ENCODE data around the gene MRPS34. TPM values are rescaled to one million over a fixed set of nuclear protein-coding genes. Genes with fewer than 3 reads are reported as not detected.
A peak's percentile ranks its signal among the peaks of the same experiment; 100 is the strongest.

Gene MRPS34
- total and polyA plus RNA-seq, 12 donors: 57.8 to 141 (median 79.5) TPM

GRCh38 chr16:1726661-1727502, 46.1 kb downstream of the MRPS34 start:
- H3K36me3 ChIP-seq: peaks cover 0 to 74% (median 35%) of the 10 kb centered on the region in 9 donors
- DNase-seq (no peak), ATAC-seq (no peak)
- H3K27me3 ChIP-seq: no peaks in the 10 kb centered on the region
- no peak for TF ChIP-seq CTCF (IDR thresholded peaks at IDR 0.05)
- peaks cover 0 to 31% (median 19%) of the 10 kb centered on the region in 9 donors for H3K4me1 ChIP-seq
- 96% methylated on average over 32 of the region's 32 CpGs for WGBS, 2 donors
- H3K4me3 ChIP-seq: no peak overlapping the region
- no peak overlapping the region for H3K27ac ChIP-seq
- H3K9me3 ChIP-seq: no peaks in the 10 kb centered on the region
- intact Hi-C loops (cut with DNase I): no loop called here

- Histone ChIP-seq H3K27me3 (no peaks in the 10 kb centered on the region), H3K4me3 (no peak overlapping the region), H3K36me3 (peaks cover 0 to 50% (median 22%) of the 10 kb centered on the region in 9 donors), H3K4me1 (peaks cover 0 to 46% (median 21%) of the 10 kb centered on the region in 9 donors), H3K9me3 (no peaks in the 10 kb centered on the region), H3K27ac (no peak overlapping the region)
- TF ChIP-seq CTCF (IDR thresholded peaks at IDR 0.05): no peak
- no peak for ATAC-seq
- 87 to 94% methylated on average over 12 of the region's 12 CpGs for WGBS, 2 donors
- intact Hi-C loops (cut with DNase I): no loop called here
- DNase-seq: no peak
These were observed 48.4 kb downstream of the MRPS34 start for GRCh38 chr16:1724491-1724890.

DNA sequence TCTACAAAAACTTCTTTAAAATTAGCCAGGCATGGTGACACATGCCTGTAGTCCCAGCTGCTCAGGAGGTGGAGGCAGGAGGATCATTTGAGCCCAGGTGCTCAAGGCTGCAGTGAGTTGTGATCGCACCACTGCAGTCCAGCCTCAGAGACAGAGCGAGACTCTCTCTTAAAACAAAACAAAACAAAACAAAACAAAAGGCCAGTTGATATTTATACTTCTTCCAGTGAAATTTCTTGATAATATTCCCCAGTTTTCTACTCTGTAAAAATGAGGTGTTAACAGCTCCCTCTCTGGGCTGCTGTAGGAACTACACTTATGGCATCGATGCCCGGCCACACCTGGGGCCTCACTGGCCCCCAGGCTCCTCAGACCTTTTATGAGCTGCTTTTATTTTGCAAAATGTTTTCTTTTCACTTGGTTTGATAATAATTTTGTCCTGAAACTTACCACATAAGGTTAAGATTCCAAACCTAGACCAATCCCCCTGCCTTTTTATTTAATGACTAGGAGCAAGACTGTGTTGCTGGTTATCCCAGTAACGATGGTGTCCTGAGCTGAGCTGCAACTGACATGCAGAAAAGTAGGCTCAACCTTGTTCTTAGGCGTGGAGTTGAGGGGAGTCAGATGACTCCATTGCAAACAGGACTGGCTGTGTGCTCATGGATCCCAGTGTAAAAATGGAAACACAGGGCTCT, 49.3 kb downstream of the MRPS34 start:
- H3K4me1 ChIP-seq: peaks cover 0 to 55% (median 22%) of the 10 kb centered on the region in 9 donors
- H3K9me3 ChIP-seq: no peaks in the 10 kb centered on the region
- peak; percentile 50 to 89 (median 80) for TF ChIP-seq CTCF (IDR thresholded peaks at IDR 0.05)
- H3K36me3 ChIP-seq: peaks cover 0 to 41% (median 15%) of the 10 kb centered on the region in 9 donors
- H3K4me3 ChIP-seq: no peak overlapping the region
- WGBS, 2 donors: 50 to 51% methylated on average over 6 of the region's 6 CpGs
- DNase-seq (no peak), ATAC-seq (peak in 1 of 8 donors; percentile 45)
- H3K27ac ChIP-seq: peak overlapping the region in 5 of 10 donors; percentile 5 to 80 (median 29)
- H3K27me3 ChIP-seq: no peaks in the 10 kb centered on the region
- intact Hi-C loops (cut with DNase I): no loop called here

Small RNA genes within 50 kb of the gene (microRNA-seq; reads per million reads assigned to microRNA genes)
- 0.60 to 2.6 reads per million in 2 donors for gene MIR3177

Other genes starting within 250 kb of the MRPS34 start
- gene TMEM204, start 239.5 kb downstream of the MRPS34 start, total RNA-seq: 10 to 100 TPM; 10.7 to 24.4 (median 18.1) TPM
- gene TMEM204, start 239.5 kb downstream of the MRPS34 start, polyA plus RNA-seq: 10 to 100 TPM; 37.5 to 49.9 TPM
- gene IFT140, start 161.1 kb downstream of the MRPS34 start, total RNA-seq: 10 to 100 TPM in 2 of 10 donors, 1 to 10 TPM in 8; 4.7 to 11.9 (median 8.0) TPM
- 1 to 10 TPM; 6.8 to 9.2 TPM for gene IFT140, start 161.1 kb downstream of the MRPS34 start, polyA plus RNA-seq
- 10 to 100 TPM in 8 of 10 donors, 1 to 10 TPM in 2; 9.5 to 13.8 (median 10.7) TPM for gene CRAMP1, start 160.8 kb downstream of the MRPS34 start, total RNA-seq
- gene CRAMP1, start 160.8 kb downstream of the MRPS34 start, polyA plus RNA-seq: 10 to 100 TPM in 1 of 2 donors, 1 to 10 TPM in 1; 3.2 to 10.0 TPM
- 10 to 100 TPM; 20.2 to 57.5 (median 32.2) TPM for gene JPT2, start 94.9 kb downstream of the MRPS34 start, total RNA-seq
- gene JPT2, start 94.9 kb downstream of the MRPS34 start, polyA plus RNA-seq: 10 to 100 TPM; 10.0 to 38.1 TPM
- gene MAPK8IP3, start 66.9 kb downstream of the MRPS34 start, total RNA-seq: 10 to 100 TPM; 61.3 to 96.0 (median 71.7) TPM
- gene MAPK8IP3, start 66.9 kb downstream of the MRPS34 start, polyA plus RNA-seq: 100 to 1,000 TPM in 1 of 2 donors, 10 to 100 TPM in 1; 31.2 to 126 TPM
- gene NME3, start 1.6 kb downstream of the MRPS34 start, total RNA-seq: 10 to 100 TPM; 21.8 to 41.1 (median 30.3) TPM
- gene NME3, start 1.6 kb downstream of the MRPS34 start, polyA plus RNA-seq: 100 to 1,000 TPM in 1 of 2 donors, 10 to 100 TPM in 1; 47.7 to 176 TPM
- gene EME2, start 324 bp downstream of the MRPS34 start, total RNA-seq: 10 to 100 TPM in 1 of 10 donors, 1 to 10 TPM in 9; 4.9 to 13.8 (median 7.3) TPM
- 10 to 100 TPM in 1 of 2 donors, 1 to 10 TPM in 1; 3.0 to 17.9 TPM for gene EME2, start 324 bp downstream of the MRPS34 start, polyA plus RNA-seq
- 10 to 100 TPM; 25.1 to 52.4 (median 27.1) TPM for gene SPSB3, start 9.4 kb upstream of the MRPS34 start, total RNA-seq
- 10 to 100 TPM; 52.0 to 97.7 TPM for gene SPSB3, start 9.4 kb upstream of the MRPS34 start, polyA plus RNA-seq
- gene NUBP2, start 9.8 kb upstream of the MRPS34 start, total RNA-seq: 10 to 100 TPM; 24.1 to 35.3 (median 28.7) TPM
- 10 to 100 TPM; 40.5 to 74.1 TPM for gene NUBP2, start 9.8 kb upstream of the MRPS34 start, polyA plus RNA-seq
- under 1 TPM in 4 of 10 donors, not detected in 6; 0.11 to 0.37 (median 0.13) TPM for gene IGFALS, start 20.6 kb upstream of the MRPS34 start, total RNA-seq
- under 1 TPM; 0.04 to 0.59 TPM for gene IGFALS, start 20.6 kb upstream of the MRPS34 start, polyA plus RNA-seq
- gene HAGH, start 53.7 kb upstream of the MRPS34 start, total RNA-seq: 100 to 1,000 TPM; 115 to 179 (median 161) TPM
- 100 to 1,000 TPM; 146 to 172 TPM for gene HAGH, start 53.7 kb upstream of the MRPS34 start, polyA plus RNA-seq
- gene FAHD1, start 54.1 kb upstream of the MRPS34 start, total RNA-seq: 10 to 100 TPM; 16.2 to 47.6 (median 28.6) TPM
- 10 to 100 TPM; 31.8 to 32.3 TPM for gene FAHD1, start 54.1 kb upstream of the MRPS34 start, polyA plus RNA-seq
- gene MEIOB, start 99.0 kb upstream of the MRPS34 start, total RNA-seq: not detected
- gene MEIOB, start 99.0 kb upstream of the MRPS34 start, polyA plus RNA-seq: not detected
- gene HS3ST6, start 145.3 kb upstream of the MRPS34 start, total RNA-seq: not detected
- under 1 TPM in 1 of 2 donors, not detected in 1; 0.03 TPM for gene HS3ST6, start 145.3 kb upstream of the MRPS34 start, polyA plus RNA-seq
- gene MSRB1, start 170.1 kb upstream of the MRPS34 start, total RNA-seq: 10 to 100 TPM; 24.6 to 53.7 (median 34.3) TPM
- 10 to 100 TPM; 41.4 to 82.2 TPM for gene MSRB1, start 170.1 kb upstream of the MRPS34 start, polyA plus RNA-seq
- gene RPL3L, start 181.6 kb upstream of the MRPS34 start, total RNA-seq: 100 to 1,000 TPM; 173 to 282 (median 254) TPM
- 100 to 1,000 TPM; 124 to 164 TPM for gene RPL3L, start 181.6 kb upstream of the MRPS34 start, polyA plus RNA-seq
- 100 to 1,000 TPM; 375 to 755 (median 559) TPM for gene NDUFB10, start 186.4 kb upstream of the MRPS34 start, total RNA-seq
- gene NDUFB10, start 186.4 kb upstream of the MRPS34 start, polyA plus RNA-seq: 1,000 to 10,000 TPM in 1 of 2 donors, 100 to 1,000 TPM in 1; 824 to 1,046 TPM
- gene RPS2, start 191.7 kb upstream of the MRPS34 start, total RNA-seq: 1,000 to 10,000 TPM in 3 of 10 donors, 100 to 1,000 TPM in 7; 691 to 1,555 (median 813) TPM
- gene RPS2, start 191.7 kb upstream of the MRPS34 start, polyA plus RNA-seq: 1,000 to 10,000 TPM; 1,955 to 3,593 TPM
- not detected for gene RNF151, start 193.7 kb upstream of the MRPS34 start, total RNA-seq
- not detected for gene RNF151, start 193.7 kb upstream of the MRPS34 start, polyA plus RNA-seq
- gene TBL3, start 198.9 kb upstream of the MRPS34 start, total RNA-seq: 10 to 100 TPM; 18.5 to 26.7 (median 21.9) TPM
- gene TBL3, start 198.9 kb upstream of the MRPS34 start, polyA plus RNA-seq: 10 to 100 TPM; 57.4 to 71.1 TPM
- not detected for gene NOXO1, start 208.3 kb upstream of the MRPS34 start, total RNA-seq
- gene NOXO1, start 208.3 kb upstream of the MRPS34 start, polyA plus RNA-seq: under 1 TPM; 0.09 to 0.29 TPM
- gene GFER, start 211.1 kb upstream of the MRPS34 start, total RNA-seq: 10 to 100 TPM; 14.7 to 30.2 (median 24.5) TPM
- 10 to 100 TPM; 37.5 to 65.6 TPM for gene GFER, start 211.1 kb upstream of the MRPS34 start, polyA plus RNA-seq
- under 1 TPM in 8 of 10 donors, not detected in 2; 0.15 to 0.62 (median 0.28) TPM for gene SYNGR3, start 216.8 kb upstream of the MRPS34 start, total RNA-seq
- 1 to 10 TPM in 1 of 2 donors, under 1 TPM in 1; 0.51 to 2.5 TPM for gene SYNGR3, start 216.8 kb upstream of the MRPS34 start, polyA plus RNA-seq
- gene ZNF598, start 236.7 kb upstream of the MRPS34 start, total RNA-seq: 10 to 100 TPM in 9 of 10 donors, 1 to 10 TPM in 1; 9.5 to 24.7 (median 14.2) TPM
- gene ZNF598, start 236.7 kb upstream of the MRPS34 start, polyA plus RNA-seq: 10 to 100 TPM; 12.6 to 25.3 TPM
- under 1 TPM in 1 of 10 donors, not detected in 9; 0.39 TPM for gene NPW, start 246.7 kb upstream of the MRPS34 start, total RNA-seq
- under 1 TPM in 1 of 2 donors, not detected in 1; 0.54 TPM for gene NPW, start 246.7 kb upstream of the MRPS34 start, polyA plus RNA-seq